Fibroblast of the aortic adventitia (primary cell): ENCODE data around the gene MCCC2. TPM values are rescaled to one million over a fixed set of nuclear protein-coding genes. Genes with fewer than 3 reads are reported as not detected.

Source experiments
- DNase-seq: peaks from one replicate; pipeline ENCODE4 v3.0.0-alpha.2; 2010; ENCODE audit warnings: low read depth
- H3K4me3 ChIP-seq: 2 replicates; pipeline ENCODE4 v1.5.1; 2011; ENCODE audit warnings: low read depth, mild to moderate bottlenecking, control low read depth, low read length, moderate library complexity
- total RNA-seq: library from RNA; depleted of rRNA; stranded (reverse); fragments of >200 nt; gene quantifications from 2 replicates; pipeline ENCODE4 v1.2.3, GENCODE V29; 2012; ENCODE audit warnings: low replicate concordance
- TF ChIP-seq, protein P1 (sequence below): IDR thresholded peaks from 2 replicates; pipeline ENCODE4 v1.5.1; 2011; ENCODE audit warnings: mild to moderate bottlenecking, low read length, control low read depth, inconsistent platforms; ENCODE audit not compliant: insufficient read depth

The MCCC2 gene
- total RNA-seq, 1 donor, result 23.3 TPM

- TF ChIP-seq, protein P1, sequence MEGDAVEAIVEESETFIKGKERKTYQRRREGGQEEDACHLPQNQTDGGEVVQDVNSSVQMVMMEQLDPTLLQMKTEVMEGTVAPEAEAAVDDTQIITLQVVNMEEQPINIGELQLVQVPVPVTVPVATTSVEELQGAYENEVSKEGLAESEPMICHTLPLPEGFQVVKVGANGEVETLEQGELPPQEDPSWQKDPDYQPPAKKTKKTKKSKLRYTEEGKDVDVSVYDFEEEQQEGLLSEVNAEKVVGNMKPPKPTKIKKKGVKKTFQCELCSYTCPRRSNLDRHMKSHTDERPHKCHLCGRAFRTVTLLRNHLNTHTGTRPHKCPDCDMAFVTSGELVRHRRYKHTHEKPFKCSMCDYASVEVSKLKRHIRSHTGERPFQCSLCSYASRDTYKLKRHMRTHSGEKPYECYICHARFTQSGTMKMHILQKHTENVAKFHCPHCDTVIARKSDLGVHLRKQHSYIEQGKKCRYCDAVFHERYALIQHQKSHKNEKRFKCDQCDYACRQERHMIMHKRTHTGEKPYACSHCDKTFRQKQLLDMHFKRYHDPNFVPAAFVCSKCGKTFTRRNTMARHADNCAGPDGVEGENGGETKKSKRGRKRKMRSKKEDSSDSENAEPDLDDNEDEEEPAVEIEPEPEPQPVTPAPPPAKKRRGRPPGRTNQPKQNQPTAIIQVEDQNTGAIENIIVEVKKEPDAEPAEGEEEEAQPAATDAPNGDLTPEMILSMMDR, result no peak
- DNase-seq, result peak; percentile 1
- H3K4me3 ChIP-seq, result no peak overlapping the region
These were observed 108.5 kb downstream of the MCCC2 start for GRCh38 chr5:71695595-71695994.

- H3K4me3 ChIP-seq, result no peak overlapping the region
- DNase-seq, result no peak
- TF ChIP-seq, protein P1, result peak; percentile 47
These were observed 110.8 kb downstream of the MCCC2 start for GRCh38 chr5:71697967-71698366.

GRCh38 chr5:71699233-71699632, 112.1 kb downstream of the MCCC2 start:
- TF ChIP-seq, protein P1, result no peak
- DNase-seq, result no peak
- no peak overlapping the region for H3K4me3 ChIP-seq

- TF ChIP-seq, protein P1, result no peak
- H3K4me3 ChIP-seq, result no peak overlapping the region
- DNase-seq, result no peak
These were observed 112.6 kb downstream of the MCCC2 start for GRCh38 chr5:71699751-71700150.

- no peak overlapping the region for H3K4me3 ChIP-seq
- DNase-seq, result no peak
- TF ChIP-seq, protein P1, result no peak
These were observed 113.7 kb downstream of the MCCC2 start for GRCh38 chr5:71700803-71701202.

DNA sequence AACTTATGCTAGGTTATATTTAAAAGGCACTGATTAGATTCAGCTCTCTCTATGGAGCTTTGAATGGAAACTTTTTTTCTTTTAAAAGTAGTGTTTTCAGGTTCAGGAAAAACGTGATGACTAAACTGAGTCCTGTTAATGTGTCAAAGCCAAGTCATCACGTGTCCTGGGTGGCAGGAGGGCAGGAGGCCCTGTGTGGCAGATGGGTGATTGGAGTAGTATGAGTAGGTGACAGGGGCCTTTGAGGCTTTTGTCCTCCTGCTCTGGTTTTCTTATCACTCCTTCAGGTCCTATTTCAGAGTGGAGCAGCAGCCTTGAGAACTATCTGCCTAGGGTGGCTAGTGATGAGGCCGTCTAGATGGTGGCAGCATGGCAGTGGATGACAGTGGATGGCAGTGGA, 114.3 kb downstream of the MCCC2 start:
- TF ChIP-seq, protein P1, result no peak
- no peak for DNase-seq
- no peak overlapping the region for H3K4me3 ChIP-seq

DNA sequence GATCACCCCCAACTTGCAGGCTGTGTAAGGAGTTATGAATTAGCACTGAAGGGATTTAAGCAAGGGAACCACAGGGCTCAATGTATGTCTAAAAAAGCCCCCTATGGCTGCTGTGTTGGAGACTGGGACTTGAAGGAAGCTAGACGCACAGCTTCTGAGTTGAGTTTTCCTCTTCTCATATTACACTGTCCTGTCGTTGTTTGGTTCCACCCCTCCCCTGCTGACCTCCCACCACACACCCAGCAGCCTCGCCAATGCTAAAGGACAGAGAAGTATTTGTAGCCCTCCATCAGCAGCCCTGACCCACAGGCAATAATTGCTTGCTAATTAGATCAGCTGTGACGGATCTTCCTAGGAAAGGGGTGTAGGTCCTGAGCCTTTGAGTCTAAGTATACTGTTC, 116.8 kb downstream of the MCCC2 start:
- TF ChIP-seq, protein P1, result no peak
- no peak overlapping the region for H3K4me3 ChIP-seq
- DNase-seq, result no peak
